H9 (cell line): Measurements from ENCODE around the gene GOLT1A. TPM values are rescaled to one million over a fixed set of nuclear protein-coding genes. Genes with fewer than 3 reads are reported as not detected.

Source experiments
- DNase-seq: peaks from one replicate; pipeline ENCODE4 v3.0.0-alpha.2; 2017
- H2AFZ ChIP-seq: one replicate; pipeline ENCODE4 v1.6.1; 2013; ENCODE audit warnings: mild to moderate bottlenecking, low read length, control low read depth, moderate library complexity
- H2AK5ac ChIP-seq: 2 replicates; pipeline ENCODE4 v1.6.1; 2013; ENCODE audit warnings: low read length, control low read depth, mixed read lengths; ENCODE audit not compliant: insufficient read length
- H2BK120ac ChIP-seq: one replicate; pipeline ENCODE4 v1.6.1; 2013; ENCODE audit warnings: low read depth, mild to moderate bottlenecking, low read length, control low read depth, inconsistent platforms; ENCODE audit not compliant: poor library complexity, severe bottlenecking
- H2BK12ac ChIP-seq: 2 replicates; pipeline ENCODE4 v1.6.1; 2013; ENCODE audit warnings: low read length, control low read depth, mixed read lengths, low read depth; ENCODE audit not compliant: insufficient read length
- H2BK15ac ChIP-seq: 2 replicates; pipeline ENCODE4 v1.6.1; 2013; ENCODE audit warnings: low read depth, low read length, control low read depth
- H2BK20ac ChIP-seq: one replicate; pipeline ENCODE4 v1.6.1; 2013; ENCODE audit warnings: low read depth, mild to moderate bottlenecking, low read length, control low read depth, inconsistent platforms; ENCODE audit not compliant: poor library complexity, severe bottlenecking
- H2BK5ac ChIP-seq: 2 replicates; pipeline ENCODE4 v1.6.1; 2013; ENCODE audit warnings: low read length, control low read depth, mixed read lengths; ENCODE audit not compliant: insufficient read length
- H3K14ac ChIP-seq: 2 replicates; pipeline ENCODE4 v1.6.1; 2013; ENCODE audit warnings: low read length, control low read depth; ENCODE audit not compliant: insufficient read depth
- H3K18ac ChIP-seq: 2 replicates; pipeline ENCODE4 v1.6.1; 2013; ENCODE audit warnings: low read depth, mild to moderate bottlenecking, mixed read lengths, low read length, control low read depth; ENCODE audit not compliant: insufficient read length
- H3K23ac ChIP-seq: 2 replicates; pipeline ENCODE4 v1.6.1; 2013; ENCODE audit warnings: low read length, control low read depth, mixed read lengths, low read depth; ENCODE audit not compliant: insufficient read length
- H3K23me2 ChIP-seq: 2 replicates; pipeline ENCODE4 v1.6.1; 2013; ENCODE audit warnings: low read depth, mild to moderate bottlenecking, mixed read lengths, low read length, control low read depth; ENCODE audit not compliant: insufficient read length, poor library complexity, severe bottlenecking
- H3K27ac ChIP-seq: 2 replicates; pipeline ENCODE4 v1.5.1; 2013; ENCODE audit warnings: low read length, control low read depth, mixed read lengths, low read depth; ENCODE audit not compliant: insufficient read length
- H3K27me3 ChIP-seq: 2 replicates; pipeline ENCODE4 v1.6.1; 2013; ENCODE audit warnings: low read length, control low read depth, inconsistent platforms; ENCODE audit not compliant: insufficient read depth
- H3K4ac ChIP-seq: 2 replicates; pipeline ENCODE4 v1.6.1; 2013; ENCODE audit warnings: low read depth, mild to moderate bottlenecking, control low read depth, inconsistent platforms, low read length, moderate library complexity
- H3K4me1 ChIP-seq: 2 replicates; pipeline ENCODE4 v1.6.1; 2013; ENCODE audit warnings: low read length, control low read depth, inconsistent platforms; ENCODE audit not compliant: insufficient read depth
- H3K4me2 ChIP-seq: 2 replicates; pipeline ENCODE4 v1.6.1; 2013; ENCODE audit warnings: low read length, control low read depth, mixed read lengths; ENCODE audit not compliant: insufficient read length, insufficient read depth
- H3K56ac ChIP-seq: 2 replicates; pipeline ENCODE4 v1.6.1; 2013; ENCODE audit warnings: low read depth, mild to moderate bottlenecking, mixed read lengths, low read length, control low read depth; ENCODE audit not compliant: insufficient read length
- H3K79me1 ChIP-seq: 2 replicates; pipeline ENCODE4 v1.6.1; 2013; ENCODE audit warnings: low read depth, mild to moderate bottlenecking, moderate library complexity, low read length, control low read depth, inconsistent platforms; ENCODE audit not compliant: insufficient read depth, poor library complexity, severe bottlenecking
- H3K79me2 ChIP-seq: 2 replicates; pipeline ENCODE4 v1.6.1; 2013; ENCODE audit warnings: low read length, control low read depth, inconsistent platforms; ENCODE audit not compliant: insufficient read depth
- H3K9ac ChIP-seq: 2 replicates; pipeline ENCODE4 v1.6.1; 2013; ENCODE audit warnings: low read length, control low read depth, mixed read lengths; ENCODE audit not compliant: insufficient read length; ENCODE audit errors: extremely low read depth
- H3K9me3 ChIP-seq: one replicate; pipeline ENCODE4 v1.6.1; 2013; ENCODE audit warnings: low read depth, low read length, inconsistent platforms; ENCODE audit not compliant: control insufficient read depth
- H3T11ph ChIP-seq: one replicate; pipeline ENCODE4 v1.6.1; 2013; ENCODE audit warnings: mild to moderate bottlenecking, low read length, control low read depth, inconsistent platforms
- H4K20me1 ChIP-seq: one replicate; pipeline ENCODE4 v1.6.1; 2013; ENCODE audit not compliant: control insufficient read depth, insufficient read length, insufficient read depth
- H4K5ac ChIP-seq: 2 replicates; pipeline ENCODE4 v1.6.1; 2013; ENCODE audit warnings: low read depth, mild to moderate bottlenecking, mixed read lengths, low read length, control low read depth; ENCODE audit not compliant: insufficient read length
- H4K8ac ChIP-seq: replicated peaks from 2 replicates; pipeline ENCODE4 v1.6.1; 2013; ENCODE audit warnings: low read length, control low read depth, mixed read lengths, low read depth; ENCODE audit not compliant: insufficient read length
- H4K91ac ChIP-seq: 2 replicates; pipeline ENCODE4 v1.6.1; 2013; ENCODE audit warnings: low read depth, mild to moderate bottlenecking, moderate library complexity, mixed read lengths, low read length, control low read depth; ENCODE audit not compliant: insufficient read length
- H3K27ac Mint-ChIP-seq, 3 experiments: 2 replicates in 2 of 3; 3 replicates in 1 of 3; pipeline ENCODE4 v1.8.0; 2020 to 2021; ENCODE audit warnings: mixed read lengths in 3 of 3, mild to moderate bottlenecking in 1 of 3, moderate library complexity in 1 of 3
- H3K27me3 Mint-ChIP-seq: 2 replicates; pipeline ENCODE4 v1.8.0; 2021; ENCODE audit warnings: low read depth, mild to moderate bottlenecking, moderate library complexity, mixed read lengths
- H3K36me3 Mint-ChIP-seq, 3 experiments: 2 replicates in 2 of 3; 3 replicates in 1 of 3; pipeline ENCODE4 v1.8.0; 2020 to 2021; ENCODE audit warnings: low read depth in 3 of 3, mixed read lengths in 3 of 3; ENCODE audit not compliant: insufficient read depth in 1 of 3
- H3K4me1 Mint-ChIP-seq, 2 experiments: 2 replicates each; pipeline ENCODE4 v1.8.0; 2020; ENCODE audit warnings: mixed read lengths in 2 of 2
- H3K4me3 Mint-ChIP-seq, 2 experiments: 2 replicates in 1 of 2; 3 replicates in 1 of 2; pipeline ENCODE4 v1.8.0; 2020 to 2021; ENCODE audit warnings: mild to moderate bottlenecking in 2 of 2, mixed read lengths in 2 of 2, moderate library complexity in 1 of 2
- H3K9me3 Mint-ChIP-seq, 2 experiments: 2 replicates in 1 of 2; 3 replicates in 1 of 2; pipeline ENCODE4 v1.8.0; 2020; ENCODE audit warnings: mild to moderate bottlenecking in 2 of 2, mixed read lengths in 2 of 2, moderate library complexity in 1 of 2
- WGBS: extraction: QIAGEN DNeasy Blood & Tissue Kit; methylation state at CpG from one replicate; pipeline ENCODE4 v1.1.7; 2013; ENCODE audit warnings: missing lambda C conversion rate, low lambda C conversion rate, mixed read lengths; ENCODE audit not compliant: insufficient read length; ENCODE audit errors: extremely low coverage; 5-methylcytosine and 5-hydroxymethylcytosine counted together
- total RNA-seq: library from RNA; stranded (reverse); gene quantifications from 2 replicates; pipeline ENCODE4 v1.2.1, GENCODE V29; 2021
- TF ChIP-seq, protein P1 (sequence below): fragments of 200-600 bp; sonication (generic); conservative IDR thresholded peaks from 3 replicates; pipeline ENCODE4 v1.8.0; 2021; ENCODE audit warnings: antibody characterized with exemption, mild to moderate bottlenecking

Gene GOLT1A
- total RNA-seq, 1 experiment from 2014 or later = 4.2 TPM

DNA sequence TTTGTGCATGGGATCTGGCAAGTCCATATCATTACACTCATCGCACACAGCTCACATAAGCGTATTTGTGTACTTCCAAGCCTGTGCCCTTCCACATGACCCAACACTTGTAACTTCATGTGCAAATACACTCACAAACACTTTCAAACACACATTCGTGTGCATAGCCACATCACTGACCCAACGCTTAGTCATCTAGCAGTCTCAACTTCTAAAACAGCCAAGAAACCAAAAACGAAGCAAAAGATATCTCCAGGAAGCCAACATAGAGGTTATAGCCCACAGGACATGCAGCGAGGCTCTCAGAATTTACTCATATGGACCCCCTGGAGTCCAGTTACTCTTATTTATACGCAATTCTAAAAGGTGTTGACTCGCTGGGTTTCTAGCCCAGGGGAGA, 10.9 kb upstream of the GOLT1A start:
- H3K4me1 ChIP-seq = no peaks in the 10 kb centered on the region
- H3K79me2 ChIP-seq = no peaks in the 10 kb centered on the region
- H4K91ac ChIP-seq = no peak overlapping the region
- H3K14ac ChIP-seq = no peak overlapping the region
- H2BK15ac ChIP-seq = no peak overlapping the region
- no peak overlapping the region for H3K4ac ChIP-seq
- H3K23ac ChIP-seq = no peak overlapping the region
- H3T11ph ChIP-seq = no peak overlapping the region
- H2AK5ac ChIP-seq = no peak overlapping the region
- H3K79me1 ChIP-seq = no peaks in the 10 kb centered on the region
- no peak overlapping the region for H3K18ac ChIP-seq
- H2BK120ac ChIP-seq = no peak overlapping the region
- peaks cover 0 to 5% (median 0%) of the 10 kb centered on the region in 3 experiments; a peak in 3 of 7 replicates for H3K36me3 Mint-ChIP-seq
- no peak for DNase-seq
- no peak overlapping the region for H2BK12ac ChIP-seq
- no peaks in the 10 kb centered on the region for H4K20me1 ChIP-seq
- H3K9me3 Mint-ChIP-seq = no peaks in the 10 kb centered on the region
- H3K27me3 ChIP-seq = no peaks in the 10 kb centered on the region
- H2AFZ ChIP-seq = no peak overlapping the region
- no peak overlapping the region for H3K27ac ChIP-seq
- H4K5ac ChIP-seq = no peak overlapping the region
- H3K27ac Mint-ChIP-seq = no peak overlapping the region
- no peak overlapping the region for H3K9ac ChIP-seq
- no peak overlapping the region for H3K56ac ChIP-seq
- no peaks in the 10 kb centered on the region for H3K23me2 ChIP-seq
- H3K9me3 ChIP-seq = no peaks in the 10 kb centered on the region
- H3K4me3 Mint-ChIP-seq = no peak overlapping the region
- H2BK5ac ChIP-seq = no peak overlapping the region
- H3K4me2 ChIP-seq = no peak overlapping the region
- no peak overlapping the region for H4K8ac ChIP-seq
- no peaks in the 10 kb centered on the region for H3K27me3 Mint-ChIP-seq
- H3K4me1 Mint-ChIP-seq = peaks cover 3 to 19% of the 10 kb centered on the region in 2 experiments; a peak in 1 of 4 replicates
- TF ChIP-seq, protein P1, sequence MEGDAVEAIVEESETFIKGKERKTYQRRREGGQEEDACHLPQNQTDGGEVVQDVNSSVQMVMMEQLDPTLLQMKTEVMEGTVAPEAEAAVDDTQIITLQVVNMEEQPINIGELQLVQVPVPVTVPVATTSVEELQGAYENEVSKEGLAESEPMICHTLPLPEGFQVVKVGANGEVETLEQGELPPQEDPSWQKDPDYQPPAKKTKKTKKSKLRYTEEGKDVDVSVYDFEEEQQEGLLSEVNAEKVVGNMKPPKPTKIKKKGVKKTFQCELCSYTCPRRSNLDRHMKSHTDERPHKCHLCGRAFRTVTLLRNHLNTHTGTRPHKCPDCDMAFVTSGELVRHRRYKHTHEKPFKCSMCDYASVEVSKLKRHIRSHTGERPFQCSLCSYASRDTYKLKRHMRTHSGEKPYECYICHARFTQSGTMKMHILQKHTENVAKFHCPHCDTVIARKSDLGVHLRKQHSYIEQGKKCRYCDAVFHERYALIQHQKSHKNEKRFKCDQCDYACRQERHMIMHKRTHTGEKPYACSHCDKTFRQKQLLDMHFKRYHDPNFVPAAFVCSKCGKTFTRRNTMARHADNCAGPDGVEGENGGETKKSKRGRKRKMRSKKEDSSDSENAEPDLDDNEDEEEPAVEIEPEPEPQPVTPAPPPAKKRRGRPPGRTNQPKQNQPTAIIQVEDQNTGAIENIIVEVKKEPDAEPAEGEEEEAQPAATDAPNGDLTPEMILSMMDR = no peak
- WGBS = no CpG with 5 or more reads among the region's 8 CpGs
- H2BK20ac ChIP-seq = no peak overlapping the region
